OCI-LY3 (cell line): ENCODE measurements around the gene GON4L.

Experiments used
- EZH2phosphoT487 ChIP-seq: fragments of 200-600 bp; shearing (Covaris generic); IDR thresholded peaks from 2 replicates; pipeline ENCODE4 v1.6.1; 2018; ENCODE audit warnings: antibody characterized with exemption, mixed run types, low read depth
- TF ChIP-seq, protein P1 (sequence below): fragments of 200-600, 300-600 bp; sonication (generic); IDR thresholded peaks from 2 replicates; pipeline ENCODE4 v1.5.1; 2014; ENCODE audit warnings: antibody characterized with exemption, low read length, low read depth

DNA sequence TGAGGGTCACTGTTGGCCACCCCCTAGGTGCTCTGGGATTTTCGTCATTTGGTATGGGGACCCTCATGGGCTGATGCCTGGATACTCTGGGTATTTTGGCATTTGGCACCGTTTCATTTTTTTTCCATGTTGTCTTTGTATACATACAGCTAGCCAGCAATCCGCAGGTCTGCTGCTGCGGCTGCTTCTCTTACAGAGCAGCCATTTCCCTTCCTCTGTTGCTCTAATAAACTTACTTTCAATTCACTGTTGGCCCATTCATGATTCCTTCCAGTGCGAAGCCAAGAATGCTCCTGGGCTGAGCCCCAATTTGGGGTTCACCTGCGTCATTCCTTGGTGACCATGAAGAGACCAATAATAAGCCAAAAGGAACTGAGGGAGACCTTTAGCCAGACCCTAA is 21.5 kb downstream of the GON4L start:
- TF ChIP-seq, protein P1, sequence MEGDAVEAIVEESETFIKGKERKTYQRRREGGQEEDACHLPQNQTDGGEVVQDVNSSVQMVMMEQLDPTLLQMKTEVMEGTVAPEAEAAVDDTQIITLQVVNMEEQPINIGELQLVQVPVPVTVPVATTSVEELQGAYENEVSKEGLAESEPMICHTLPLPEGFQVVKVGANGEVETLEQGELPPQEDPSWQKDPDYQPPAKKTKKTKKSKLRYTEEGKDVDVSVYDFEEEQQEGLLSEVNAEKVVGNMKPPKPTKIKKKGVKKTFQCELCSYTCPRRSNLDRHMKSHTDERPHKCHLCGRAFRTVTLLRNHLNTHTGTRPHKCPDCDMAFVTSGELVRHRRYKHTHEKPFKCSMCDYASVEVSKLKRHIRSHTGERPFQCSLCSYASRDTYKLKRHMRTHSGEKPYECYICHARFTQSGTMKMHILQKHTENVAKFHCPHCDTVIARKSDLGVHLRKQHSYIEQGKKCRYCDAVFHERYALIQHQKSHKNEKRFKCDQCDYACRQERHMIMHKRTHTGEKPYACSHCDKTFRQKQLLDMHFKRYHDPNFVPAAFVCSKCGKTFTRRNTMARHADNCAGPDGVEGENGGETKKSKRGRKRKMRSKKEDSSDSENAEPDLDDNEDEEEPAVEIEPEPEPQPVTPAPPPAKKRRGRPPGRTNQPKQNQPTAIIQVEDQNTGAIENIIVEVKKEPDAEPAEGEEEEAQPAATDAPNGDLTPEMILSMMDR = no peak
- no peak for TF ChIP-seq EZH2phosphoT487
